Measurements from ENCODE around the gene RALBP1.

The RALBP1 gene

DNA sequence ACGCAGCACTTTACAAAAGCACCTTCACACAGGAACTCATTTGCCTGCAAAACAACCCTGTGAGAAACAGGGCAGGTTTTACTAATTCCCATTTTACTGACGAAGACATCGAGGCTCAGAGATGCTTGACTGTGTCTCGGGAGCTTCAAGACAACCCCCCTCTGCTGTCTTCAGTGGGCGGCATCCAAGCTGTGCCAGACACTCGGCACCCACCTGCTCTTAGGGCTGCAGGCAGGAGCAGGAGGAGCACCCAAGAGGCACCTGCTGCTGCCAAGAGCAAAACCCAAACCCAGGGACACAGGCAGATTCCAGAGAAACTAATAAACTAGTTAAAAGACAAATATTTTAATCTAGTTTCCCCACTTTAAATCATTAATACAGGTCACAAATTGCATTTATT, 71.2 kb downstream of the RALBP1 start:
- H3K36me3 ChIP-seq (ENCODE audit: control insufficient read depth, insufficient read depth, low read length): peaks cover 34% of the 10 kb centered on the region

DNA sequence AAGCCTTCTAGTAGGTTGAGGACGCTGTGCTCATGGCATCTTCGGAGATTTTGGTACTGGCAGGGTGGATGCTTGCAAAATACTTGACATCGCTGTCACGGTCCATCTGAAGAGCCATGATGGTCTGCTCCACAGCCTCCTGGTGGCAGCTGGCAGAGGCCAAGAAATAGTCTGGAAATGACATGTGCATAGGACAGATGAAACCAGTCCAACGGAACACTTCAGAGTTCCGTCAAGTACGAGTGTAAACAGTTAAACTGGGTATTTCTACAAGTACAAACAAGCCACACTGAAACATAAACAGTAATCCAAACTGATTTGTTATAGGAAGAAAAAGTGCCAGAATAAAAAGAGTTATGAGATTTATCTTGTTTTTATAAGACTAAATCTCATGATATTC, 72.5 kb downstream of the RALBP1 start:
- H3K27me3 ChIP-seq (ENCODE audit: control insufficient read depth, insufficient read depth, low read length): no peaks in the 10 kb centered on the region
- peaks cover 42% of the 10 kb centered on the region for H3K36me3 ChIP-seq (ENCODE audit: control insufficient read depth, insufficient read depth, low read length)
- H3K4me3 ChIP-seq (ENCODE audit: low read length): no peak overlapping the region
- no peaks in the 10 kb centered on the region for H3K4me1 ChIP-seq (ENCODE audit: control insufficient read depth, insufficient read depth, low read length)
- H3K9ac ChIP-seq (ENCODE audit: low read length): no peak overlapping the region
- H3K27ac ChIP-seq (ENCODE audit: low read depth, low read length): no peak overlapping the region

More for the DNA sequence above, 71.2 kb downstream of the RALBP1 start:
- no peak overlapping the region for H3K27ac ChIP-seq (ENCODE audit: low read depth, low read length)
- H3K4me1 ChIP-seq (ENCODE audit: control insufficient read depth, insufficient read depth, low read length): no peaks in the 10 kb centered on the region
- H3K27me3 ChIP-seq (ENCODE audit: control insufficient read depth, insufficient read depth, low read length): no peaks in the 10 kb centered on the region
- no peak overlapping the region for H3K4me3 ChIP-seq (ENCODE audit: low read length)
- no peak overlapping the region for H3K9ac ChIP-seq (ENCODE audit: low read length)

DNA sequence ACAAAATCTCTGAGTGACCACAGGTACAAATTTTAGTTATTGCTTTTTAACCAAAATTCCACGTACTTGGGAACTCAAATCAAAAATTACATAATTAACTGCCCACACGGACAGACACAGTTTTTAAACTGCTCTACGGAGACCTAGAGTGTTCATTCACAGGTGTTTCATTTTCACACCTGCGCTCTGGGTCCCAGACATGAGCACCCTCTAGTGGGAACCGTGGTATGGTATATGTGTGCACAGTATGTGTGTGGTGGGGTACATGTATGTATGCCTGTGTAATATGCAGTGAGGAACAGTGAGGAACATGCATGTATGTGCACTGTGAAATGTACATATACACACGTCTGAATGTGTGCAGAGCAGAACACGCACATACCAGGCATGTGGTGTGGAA, 74.1 kb downstream of the RALBP1 start:
- H3K27me3 ChIP-seq (ENCODE audit: control insufficient read depth, insufficient read depth, low read length): no peaks in the 10 kb centered on the region
- H3K36me3 ChIP-seq (ENCODE audit: control insufficient read depth, insufficient read depth, low read length): peaks cover 47% of the 10 kb centered on the region
- no peak overlapping the region for H3K27ac ChIP-seq (ENCODE audit: low read depth, low read length)
- H3K4me1 ChIP-seq (ENCODE audit: control insufficient read depth, insufficient read depth, low read length): no peaks in the 10 kb centered on the region
- H3K4me3 ChIP-seq (ENCODE audit: low read length): no peak overlapping the region
- no peak overlapping the region for H3K9ac ChIP-seq (ENCODE audit: low read length)

DNA sequence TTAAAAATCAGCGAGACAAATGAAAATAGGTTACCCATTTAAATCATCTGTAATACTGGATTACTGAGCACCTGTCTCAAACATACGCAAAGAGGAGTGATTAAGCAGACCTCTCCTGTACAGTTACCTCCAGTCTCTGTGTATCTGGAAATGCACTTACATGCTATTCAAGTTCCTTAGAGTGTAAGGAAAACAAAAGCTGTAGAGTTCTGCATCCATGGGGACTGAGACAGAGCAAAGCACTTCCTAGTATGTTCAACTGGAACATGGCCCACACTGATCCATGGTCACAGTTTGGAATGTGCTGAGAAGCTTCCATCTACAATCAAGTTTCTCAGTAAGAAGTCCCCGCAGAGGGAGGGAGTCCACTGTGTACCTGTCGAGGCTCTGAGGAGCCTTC, 75.1 kb downstream of the RALBP1 start:
- H3K27ac ChIP-seq (ENCODE audit: low read depth, low read length): no peak overlapping the region
- no peak overlapping the region for H3K9ac ChIP-seq (ENCODE audit: low read length)
- no peaks in the 10 kb centered on the region for H3K27me3 ChIP-seq (ENCODE audit: control insufficient read depth, insufficient read depth, low read length)
- H3K36me3 ChIP-seq (ENCODE audit: control insufficient read depth, insufficient read depth, low read length): peaks cover 48% of the 10 kb centered on the region
- no peaks in the 10 kb centered on the region for H3K4me1 ChIP-seq (ENCODE audit: control insufficient read depth, insufficient read depth, low read length)
- H3K4me3 ChIP-seq (ENCODE audit: low read length): no peak overlapping the region

DNA sequence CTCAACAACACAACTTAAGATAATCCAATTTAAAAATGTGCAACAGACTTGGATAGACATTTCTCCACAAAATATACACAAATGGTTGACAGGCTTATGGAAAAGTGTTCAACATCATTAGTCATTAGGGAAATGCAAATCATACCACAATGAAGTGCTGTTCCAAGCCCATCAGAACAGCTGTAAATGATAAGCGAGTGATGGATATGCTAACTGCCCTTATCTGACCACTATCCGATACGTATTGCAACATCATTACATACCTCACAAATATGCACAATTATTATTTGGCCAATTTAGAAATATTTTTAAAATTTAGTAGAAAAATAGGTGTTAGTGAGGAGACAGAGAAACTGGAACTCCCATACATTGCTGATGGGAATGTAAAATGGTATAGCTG, 76.9 kb downstream of the RALBP1 start:
- no peak overlapping the region for H3K9ac ChIP-seq (ENCODE audit: low read length)
- H3K27ac ChIP-seq (ENCODE audit: low read depth, low read length): no peak overlapping the region
- H3K36me3 ChIP-seq (ENCODE audit: control insufficient read depth, insufficient read depth, low read length): peaks cover 45% of the 10 kb centered on the region

DNA sequence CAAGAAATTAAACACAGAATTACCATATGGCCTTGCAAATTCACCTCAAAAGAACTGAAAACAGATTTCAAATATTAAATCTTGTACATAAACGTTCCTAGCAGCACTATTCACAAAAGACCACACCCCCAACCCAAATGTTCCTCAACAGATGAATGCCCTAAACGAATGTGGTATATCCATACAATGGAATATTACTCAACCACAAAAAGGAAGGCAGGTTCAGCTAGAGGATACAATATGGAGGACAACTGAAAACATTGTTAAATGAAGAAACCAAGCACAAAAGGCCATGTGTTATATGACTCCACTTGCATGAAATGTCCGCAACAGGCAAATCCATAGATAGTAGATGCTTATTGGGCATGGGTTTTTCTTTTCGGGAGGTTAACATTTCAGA, 77.3 kb downstream of the RALBP1 start:
- Histone ChIP-seq H3K27ac (ENCODE audit: low read depth, low read length) (no peak overlapping the region), H3K4me1 (ENCODE audit: control insufficient read depth, insufficient read depth, low read length) (no peaks in the 10 kb centered on the region), H3K36me3 (ENCODE audit: control insufficient read depth, insufficient read depth, low read length) (peaks cover 43% of the 10 kb centered on the region), H3K27me3 (ENCODE audit: control insufficient read depth, insufficient read depth, low read length) (no peaks in the 10 kb centered on the region), H3K9ac (ENCODE audit: low read length) (no peak overlapping the region), H3K4me3 (ENCODE audit: low read length) (no peak overlapping the region)

More for the DNA sequence above, 76.9 kb downstream of the RALBP1 start:
- Histone ChIP-seq H3K4me3 (ENCODE audit: low read length) (no peak overlapping the region), H3K4me1 (ENCODE audit: control insufficient read depth, insufficient read depth, low read length) (no peaks in the 10 kb centered on the region), H3K27me3 (ENCODE audit: control insufficient read depth, insufficient read depth, low read length) (no peaks in the 10 kb centered on the region)

DNA sequence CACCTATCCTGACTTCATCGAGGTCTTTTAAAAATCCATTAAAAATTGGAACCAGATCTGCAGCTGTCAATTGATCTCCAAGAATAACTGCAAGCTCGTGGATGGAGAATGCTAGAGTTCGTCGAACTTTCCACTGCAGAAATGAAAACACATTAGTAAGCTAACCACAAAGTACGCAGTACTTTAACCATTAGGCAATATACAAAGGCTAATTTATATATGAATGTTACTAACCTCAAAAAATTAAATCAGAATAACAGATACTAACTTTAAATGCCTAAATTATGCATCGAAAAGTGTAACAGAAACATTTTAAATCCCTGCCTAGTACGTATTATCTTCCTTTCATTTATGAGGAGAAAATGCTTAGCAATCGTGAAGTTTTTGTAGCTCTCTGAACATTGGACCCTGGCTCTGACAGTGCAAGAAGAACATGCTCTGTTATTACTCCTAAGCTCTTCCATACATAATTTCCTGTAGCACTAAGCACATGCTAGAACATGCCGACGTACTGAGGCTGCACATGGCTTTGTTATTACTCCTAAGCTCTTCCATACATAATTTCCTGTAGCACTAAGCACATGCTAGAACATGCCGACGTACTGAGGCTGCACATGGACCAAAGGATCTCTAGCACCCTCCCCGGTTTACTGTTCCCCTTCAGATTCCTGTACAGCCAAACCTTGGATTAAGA, 82.1 kb downstream of the RALBP1 start:
- no peak overlapping the region for H3K9ac ChIP-seq (ENCODE audit: low read length)
- no peak overlapping the region for H3K27ac ChIP-seq (ENCODE audit: low read depth, low read length)
- H3K27me3 ChIP-seq (ENCODE audit: control insufficient read depth, insufficient read depth, low read length): no peaks in the 10 kb centered on the region
- no peak overlapping the region for H3K4me3 ChIP-seq (ENCODE audit: low read length)
- H3K4me1 ChIP-seq (ENCODE audit: control insufficient read depth, insufficient read depth, low read length): peaks cover under 1% of the 10 kb centered on the region
- peaks cover 29% of the 10 kb centered on the region for H3K36me3 ChIP-seq (ENCODE audit: control insufficient read depth, insufficient read depth, low read length)

DNA sequence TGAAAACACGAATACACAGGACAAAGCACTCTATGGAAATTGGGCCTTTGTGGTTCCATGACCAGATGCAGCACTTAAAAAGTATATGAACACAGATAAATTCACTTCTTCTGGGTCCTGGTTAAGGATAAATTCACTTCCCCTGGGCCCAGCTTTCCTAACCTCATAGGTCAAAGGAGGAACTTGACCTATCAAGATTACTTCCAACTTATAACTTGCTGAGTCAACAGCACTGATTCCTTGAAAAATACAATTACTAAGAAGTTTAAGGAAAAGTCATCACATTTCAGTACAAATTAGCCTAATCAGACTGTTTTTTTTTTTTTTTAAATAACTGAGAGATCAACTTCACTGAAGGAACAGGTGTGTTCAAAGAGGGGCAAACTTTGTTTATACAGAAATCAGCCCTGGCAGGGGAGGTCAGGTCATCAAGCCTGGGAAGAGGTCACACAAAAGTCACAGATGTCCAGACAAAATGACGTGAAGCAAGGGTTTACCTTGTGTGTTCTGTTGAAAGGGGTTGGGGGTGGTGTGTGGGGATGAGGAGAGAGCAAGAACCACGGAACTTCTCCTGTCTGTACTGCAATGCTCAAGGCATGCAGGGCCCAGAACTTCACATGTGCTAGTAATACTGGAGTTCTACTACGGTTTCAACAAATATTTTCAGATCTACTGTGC, 83.2 kb downstream of the RALBP1 start:
- peaks cover 4% of the 10 kb centered on the region for H3K4me1 ChIP-seq (ENCODE audit: control insufficient read depth, insufficient read depth, low read length)
- no peaks in the 10 kb centered on the region for H3K27me3 ChIP-seq (ENCODE audit: control insufficient read depth, insufficient read depth, low read length)
- no peak overlapping the region for H3K27ac ChIP-seq (ENCODE audit: low read depth, low read length)
- no peak overlapping the region for H3K4me3 ChIP-seq (ENCODE audit: low read length)
- H3K36me3 ChIP-seq (ENCODE audit: control insufficient read depth, insufficient read depth, low read length): peaks cover 28% of the 10 kb centered on the region
- H3K9ac ChIP-seq (ENCODE audit: low read length): no peak overlapping the region

DNA sequence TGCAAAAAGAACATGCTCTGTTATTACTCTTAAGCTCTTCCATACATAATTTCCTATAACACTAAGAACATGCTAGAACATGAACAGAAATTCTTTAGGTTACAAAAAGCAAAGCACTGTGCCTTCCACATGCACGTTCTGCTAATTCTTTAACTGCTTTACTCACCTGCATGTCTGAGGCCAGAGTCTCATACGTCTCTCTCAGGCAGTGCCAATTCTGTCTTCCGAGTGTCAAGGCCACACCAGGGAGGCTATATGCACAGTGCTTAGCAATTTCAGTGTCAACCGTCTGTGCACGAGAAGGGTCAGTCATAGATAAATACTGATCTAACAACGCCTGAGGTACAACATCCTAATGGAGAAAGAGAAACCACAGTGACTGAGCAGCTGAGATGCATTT, 83.9 kb downstream of the RALBP1 start:
- H3K4me1 ChIP-seq (ENCODE audit: control insufficient read depth, insufficient read depth, low read length): peaks cover 4% of the 10 kb centered on the region
- no peak overlapping the region for H3K9ac ChIP-seq (ENCODE audit: low read length)
- H3K27ac ChIP-seq (ENCODE audit: low read depth, low read length): no peak overlapping the region
- no peak overlapping the region for H3K4me3 ChIP-seq (ENCODE audit: low read length)
- H3K36me3 ChIP-seq (ENCODE audit: control insufficient read depth, insufficient read depth, low read length): peaks cover 26% of the 10 kb centered on the region
- no peaks in the 10 kb centered on the region for H3K27me3 ChIP-seq (ENCODE audit: control insufficient read depth, insufficient read depth, low read length)

DNA sequence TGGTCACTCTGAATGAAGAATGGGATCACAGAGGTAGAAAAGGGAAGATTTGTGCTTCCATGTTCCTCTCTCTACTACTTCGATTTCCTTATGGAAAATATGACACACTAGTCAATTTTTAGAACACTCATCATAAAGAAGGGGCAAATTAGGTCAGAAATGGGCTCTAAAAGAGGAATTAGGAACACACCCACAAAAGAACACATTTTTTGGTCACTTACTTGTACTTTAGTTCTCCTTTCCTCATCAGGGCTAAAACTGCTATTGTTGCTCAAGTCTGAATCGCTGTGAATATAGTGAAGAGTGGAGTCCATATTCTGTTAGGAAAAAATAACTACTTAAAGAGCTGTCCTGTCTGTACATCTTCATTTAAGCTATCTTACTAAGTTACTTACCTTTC, 86.4 kb downstream of the RALBP1 start:
- H3K4me1 ChIP-seq (ENCODE audit: control insufficient read depth, insufficient read depth, low read length): peaks cover 9% of the 10 kb centered on the region
- H3K36me3 ChIP-seq (ENCODE audit: control insufficient read depth, insufficient read depth, low read length): peaks cover 18% of the 10 kb centered on the region
- H3K9ac ChIP-seq (ENCODE audit: low read length): no peak overlapping the region
- no peak overlapping the region for H3K27ac ChIP-seq (ENCODE audit: low read depth, low read length)
- no peak overlapping the region for H3K4me3 ChIP-seq (ENCODE audit: low read length)
- H3K27me3 ChIP-seq (ENCODE audit: control insufficient read depth, insufficient read depth, low read length): no peaks in the 10 kb centered on the region

DNA sequence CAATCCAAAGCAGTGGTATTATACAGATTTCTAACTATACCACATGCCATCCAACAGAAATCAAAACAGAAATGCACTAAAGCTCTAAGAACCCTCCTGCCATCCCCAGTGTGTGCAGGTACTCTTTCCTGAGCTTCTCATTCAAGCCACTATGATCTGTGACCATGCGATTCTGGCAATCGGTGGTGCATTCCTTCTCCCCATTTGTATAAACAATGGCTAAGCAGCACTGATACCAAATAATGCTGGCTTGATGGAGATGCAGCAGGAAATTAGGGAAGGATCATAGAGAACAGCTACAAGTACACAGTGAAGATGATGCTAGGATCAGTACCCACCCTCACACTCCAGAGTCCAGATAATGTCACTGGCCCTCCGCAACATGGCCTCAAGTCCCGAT, 87.3 kb downstream of the RALBP1 start:
- Histone ChIP-seq H3K27ac (ENCODE audit: low read depth, low read length) (no peak overlapping the region), H3K9ac (ENCODE audit: low read length) (no peak overlapping the region), H3K4me3 (ENCODE audit: low read length) (no peak overlapping the region), H3K4me1 (ENCODE audit: control insufficient read depth, insufficient read depth, low read length) (peaks cover 9% of the 10 kb centered on the region), H3K27me3 (ENCODE audit: control insufficient read depth, insufficient read depth, low read length) (no peaks in the 10 kb centered on the region), H3K36me3 (ENCODE audit: control insufficient read depth, insufficient read depth, low read length) (peaks cover 16% of the 10 kb centered on the region)

DNA sequence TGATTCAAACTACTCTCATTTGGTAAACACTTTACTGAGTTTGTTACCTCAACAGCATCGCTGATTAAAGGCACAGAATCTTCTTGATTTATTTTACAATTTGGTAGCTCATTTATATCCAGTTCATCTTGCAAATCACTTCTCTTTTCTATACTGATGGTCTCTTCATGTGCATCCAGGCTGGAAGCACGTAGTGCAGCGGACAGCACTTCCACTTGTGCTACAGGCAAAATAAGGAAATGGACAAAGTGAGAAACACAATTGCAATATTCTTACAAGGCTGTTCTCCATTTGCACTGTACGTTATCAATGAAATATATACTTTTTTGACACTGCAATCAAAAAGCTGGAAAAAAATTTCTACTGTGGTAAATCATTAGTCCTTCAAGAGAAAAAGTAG, 88.0 kb downstream of the RALBP1 start:
- H3K36me3 ChIP-seq (ENCODE audit: control insufficient read depth, insufficient read depth, low read length): peaks cover 14% of the 10 kb centered on the region
- H3K4me3 ChIP-seq (ENCODE audit: low read length): no peak overlapping the region
- H3K4me1 ChIP-seq (ENCODE audit: control insufficient read depth, insufficient read depth, low read length): peaks cover 9% of the 10 kb centered on the region
- H3K27ac ChIP-seq (ENCODE audit: low read depth, low read length): no peak overlapping the region
- H3K27me3 ChIP-seq (ENCODE audit: control insufficient read depth, insufficient read depth, low read length): no peaks in the 10 kb centered on the region
- H3K9ac ChIP-seq (ENCODE audit: low read length): no peak overlapping the region

DNA sequence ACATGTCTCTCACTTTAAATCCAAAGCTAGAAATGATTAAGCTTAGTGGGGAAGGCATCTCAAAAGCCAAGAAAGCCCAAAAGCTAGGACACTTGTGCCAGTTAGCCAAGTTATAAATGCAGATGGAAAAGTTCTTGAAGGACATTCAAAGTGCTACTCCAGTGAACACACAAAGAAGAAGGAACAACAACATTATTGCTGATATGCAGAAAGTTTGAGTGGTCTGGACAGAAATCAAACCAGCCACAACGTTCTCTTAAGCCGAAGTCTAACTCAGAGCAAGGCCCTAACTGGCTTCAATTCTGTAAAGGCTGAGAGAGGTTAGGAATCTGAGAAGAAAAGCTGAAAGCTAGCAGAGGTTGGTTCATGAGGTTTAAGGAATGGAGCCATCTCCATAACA, 90.1 kb downstream of the RALBP1 start:
- no peak overlapping the region for H3K27ac ChIP-seq (ENCODE audit: low read depth, low read length)
- peaks cover 8% of the 10 kb centered on the region for H3K36me3 ChIP-seq (ENCODE audit: control insufficient read depth, insufficient read depth, low read length)
- no peak overlapping the region for H3K9ac ChIP-seq (ENCODE audit: low read length)

More for the DNA sequence above, 90.1 kb downstream of the RALBP1 start:
- no peak overlapping the region for H3K4me3 ChIP-seq (ENCODE audit: low read length)
- H3K4me1 ChIP-seq (ENCODE audit: control insufficient read depth, insufficient read depth, low read length): peaks cover 9% of the 10 kb centered on the region
- no peaks in the 10 kb centered on the region for H3K27me3 ChIP-seq (ENCODE audit: control insufficient read depth, insufficient read depth, low read length)

Data from rectal smooth muscle tissue (tissue), 1 donor.